Measurements from ENCODE around the gene LRG1.
"Not testable (repeated sequence)": the region's sequence is repeated elsewhere in the genome, so short reads cannot be mapped to it uniquely, and the experiment has no call there.

LRG1 gene

GRCh38 chr19:4576016-4576933 is 36.4 kb upstream of the LRG1 start:
- in situ Hi-C loops (cut with MboI; ENCODE audit: low sequenced_read_pairs), result no loop called here

- in situ Hi-C loops (cut with MboI; ENCODE audit: low sequenced_read_pairs), result no loop called here
Measured at GRCh38 chr19:4575267-4576015, 35.6 kb upstream of the LRG1 start.

GRCh38 chr19:4573682-4574081 is 33.8 kb upstream of the LRG1 start:
- in situ Hi-C loops (cut with MboI; ENCODE audit: low sequenced_read_pairs), result no loop called here

GRCh38 chr19:4571305-4571917 is 31.6 kb upstream of the LRG1 start:
- in situ Hi-C loops (cut with MboI; ENCODE audit: low sequenced_read_pairs), result no loop called here

GRCh38 chr19:4570916-4571304 is 31.1 kb upstream of the LRG1 start:
- in situ Hi-C loops (cut with MboI; ENCODE audit: low sequenced_read_pairs), result no loop called here

GRCh38 chr19:4570402-4570801 is 30.6 kb upstream of the LRG1 start:
- in situ Hi-C loops (cut with MboI; ENCODE audit: low sequenced_read_pairs), result no loop called here

- in situ Hi-C loops (cut with MboI; ENCODE audit: low sequenced_read_pairs), result no loop called here
Measured at GRCh38 chr19:4568886-4569285, 29.1 kb upstream of the LRG1 start.

GRCh38 chr19:4567584-4568071 is 27.8 kb upstream of the LRG1 start:
- in situ Hi-C loops (cut with MboI; ENCODE audit: low sequenced_read_pairs), result no loop called here

- in situ Hi-C loops (cut with MboI; ENCODE audit: low sequenced_read_pairs), result no loop called here
Measured at GRCh38 chr19:4566402-4567051, 26.7 kb upstream of the LRG1 start.

- in situ Hi-C loops (cut with MboI; ENCODE audit: low sequenced_read_pairs), result not testable (repeated sequence)
Measured at GRCh38 chr19:4563562-4563961, 23.7 kb upstream of the LRG1 start.

- in situ Hi-C loops (cut with MboI; ENCODE audit: low sequenced_read_pairs), result not testable (repeated sequence)
Measured at GRCh38 chr19:4562085-4562484, 22.2 kb upstream of the LRG1 start.

- in situ Hi-C loops (cut with MboI; ENCODE audit: low sequenced_read_pairs), result no loop called here
Measured at GRCh38 chr19:4559569-4559968, 19.7 kb upstream of the LRG1 start, which contains the start of gene SEMA6B. Gene SEMA6B, minus strand, starts transcription at chr19:4559684. Its CDS starts 1,227 bp downstream, at chr19:4558457.

- in situ Hi-C loops (cut with MboI; ENCODE audit: low sequenced_read_pairs), result no loop called here
Measured at GRCh38 chr19:4557971-4558941, 18.4 kb upstream of the LRG1 start.

- in situ Hi-C loops (cut with MboI; ENCODE audit: low sequenced_read_pairs), result no loop called here
Measured at GRCh38 chr19:4557144-4557970, 17.5 kb upstream of the LRG1 start.

- in situ Hi-C loops (cut with MboI; ENCODE audit: low sequenced_read_pairs), result no loop called here
Measured at GRCh38 chr19:4556597-4557127, 16.8 kb upstream of the LRG1 start.

GRCh38 chr19:4555657-4556561 is 16.1 kb upstream of the LRG1 start:
- in situ Hi-C loops (cut with MboI; ENCODE audit: low sequenced_read_pairs), result no loop called here

GRCh38 chr19:4554717-4555116 is 14.9 kb upstream of the LRG1 start:
- in situ Hi-C loops (cut with MboI; ENCODE audit: low sequenced_read_pairs), result no loop called here

GRCh38 chr19:4553775-4554174 is 13.9 kb upstream of the LRG1 start:
- in situ Hi-C loops (cut with MboI; ENCODE audit: low sequenced_read_pairs), result no loop called here
